Hematopoietic multipotent progenitor cell treated with erythropoietin and hydrocortisone succinate and interleukin-3 and kit ligand, for 6 days (in vitro differentiated cells): Measurements from ENCODE around the gene TOB1.
"Not testable (repeated sequence)": the region's sequence is repeated elsewhere in the genome, so short reads cannot be mapped to it uniquely, and the experiment has no call there.

Experiments used
- DNase-seq: peaks from one replicate; pipeline ENCODE4 v3.0.0-alpha.2; 2015

Gene TOB1

GRCh38 chr17:50867363-50868139 lies 1.4 kb upstream of the TOB1 start:
- DNase-seq, result peak; percentile 97

DNA sequence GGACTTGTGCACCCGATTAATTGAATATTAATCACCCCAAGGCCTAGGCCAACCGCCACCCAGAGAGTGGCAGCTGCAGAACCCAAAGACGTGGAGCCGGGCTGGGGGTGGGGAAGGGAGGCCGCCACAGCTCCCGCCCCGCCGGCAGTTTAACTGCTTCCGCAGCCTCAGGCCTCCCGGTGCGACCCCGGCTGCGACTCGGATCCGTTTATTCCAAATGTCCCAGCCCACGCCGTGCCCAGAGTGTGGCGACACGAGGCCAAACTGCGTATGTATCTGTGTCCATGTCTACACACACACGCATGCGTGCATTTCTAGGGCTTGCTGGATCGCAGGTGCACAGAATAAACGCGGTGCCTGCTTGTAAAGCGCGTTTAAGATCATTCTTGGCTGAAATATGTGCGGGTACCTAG lies 802 bp upstream of the TOB1 start:
- DNase-seq, result peak; percentile 73

DNA sequence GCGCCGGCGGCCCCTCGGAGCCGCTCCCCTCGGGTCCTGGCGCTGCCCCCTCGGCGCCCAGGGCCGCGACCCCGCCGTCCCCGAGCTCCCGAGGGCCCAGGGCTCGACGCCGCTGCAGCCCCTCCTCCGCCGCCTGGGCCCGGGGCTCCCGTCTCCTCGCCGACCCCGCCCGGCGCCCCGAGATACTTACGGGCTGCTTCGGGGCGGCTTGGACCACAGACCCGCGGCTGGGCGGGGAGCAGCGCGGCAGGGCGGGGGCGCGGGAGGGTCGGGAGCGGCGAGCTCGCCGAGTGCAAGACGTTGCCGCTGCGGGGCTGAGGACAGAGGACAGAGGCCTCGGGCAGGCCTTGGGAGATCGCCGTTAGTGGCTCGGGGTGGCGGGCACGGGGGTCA lies 290 bp downstream of the TOB1 start:
- DNase-seq, result no peak

DNA sequence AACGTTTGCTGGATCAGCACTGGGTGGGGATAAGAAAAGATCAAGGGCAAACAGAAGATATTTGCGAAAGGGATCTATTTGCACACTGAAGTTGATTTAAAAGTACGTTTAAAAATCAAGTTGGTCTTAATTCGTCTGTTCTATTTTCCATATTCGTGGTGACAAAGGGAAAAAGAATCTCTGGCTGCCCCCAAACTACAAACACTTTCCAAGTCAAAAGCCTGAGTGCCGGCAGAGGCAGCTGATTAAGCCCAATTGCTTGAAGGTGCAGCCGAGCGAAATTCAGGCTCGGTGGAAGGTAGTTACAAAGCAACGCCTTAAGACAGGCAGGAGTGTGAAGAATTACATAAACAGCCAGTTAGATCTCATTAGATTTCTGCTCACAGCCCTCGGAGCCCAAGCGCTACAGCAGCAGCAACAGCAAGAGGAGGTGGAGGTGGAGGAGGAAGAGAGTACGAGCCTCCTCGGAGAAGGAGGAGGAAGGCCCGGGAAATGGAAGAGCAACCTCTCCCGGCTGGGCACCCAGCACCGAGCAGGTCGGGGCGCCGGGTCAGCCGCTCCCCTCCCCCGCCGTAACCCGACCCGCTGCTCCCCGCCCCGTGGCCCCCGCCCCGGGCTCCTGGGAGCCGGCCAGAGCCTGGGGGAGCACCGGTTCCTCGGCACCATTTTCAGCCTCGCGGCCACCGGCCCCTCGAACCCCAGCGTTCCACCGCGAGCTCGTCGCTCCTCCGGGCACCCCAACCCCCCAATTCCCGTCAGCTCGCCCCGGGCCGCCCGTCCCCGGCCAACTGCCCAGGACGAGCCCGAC lies 890 bp downstream of the TOB1 start:
- peak; percentile 73 for DNase-seq

- no peak for DNase-seq
Measured at GRCh38 chr17:50864747-50865059, 1.5 kb downstream of the TOB1 start.

- DNase-seq, result no peak
Measured at GRCh38 chr17:50863931-50864330, 2.2 kb downstream of the TOB1 start.

GRCh38 chr17:50863221-50863843 lies 2.8 kb downstream of the TOB1 start:
- peak; percentile 70 for DNase-seq

- DNase-seq, result no peak
Measured at GRCh38 chr17:50861822-50862528, 4.2 kb downstream of the TOB1 start.

GRCh38 chr17:50861334-50861676 lies 4.8 kb downstream of the TOB1 start:
- DNase-seq, result no peak

DNA sequence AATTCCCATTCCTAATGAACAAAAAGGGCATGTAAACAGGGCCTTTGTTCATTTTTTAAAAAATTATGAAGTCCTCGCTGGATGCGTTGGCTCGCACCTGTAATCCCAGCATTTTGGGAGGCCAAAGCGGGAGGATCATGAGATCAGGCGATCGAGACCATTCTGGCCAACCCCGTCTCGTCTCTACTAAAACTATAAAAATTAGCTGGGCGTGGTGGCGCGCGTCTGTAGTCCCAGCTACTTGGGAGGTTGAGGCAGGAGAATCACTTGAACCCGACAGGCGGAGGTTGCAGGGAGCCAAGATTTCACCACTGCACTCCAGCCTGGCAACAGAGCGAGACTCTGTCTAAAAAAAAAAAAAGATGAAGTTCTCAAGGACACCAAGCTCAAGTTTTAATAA lies 6.4 kb downstream of the TOB1 start:
- not testable (repeated sequence) for DNase-seq

- no peak for DNase-seq
Measured at GRCh38 chr17:50858486-50859225, 7.5 kb downstream of the TOB1 start.

GRCh38 chr17:50856431-50856830 lies 9.7 kb downstream of the TOB1 start:
- DNase-seq, result no peak

DNA sequence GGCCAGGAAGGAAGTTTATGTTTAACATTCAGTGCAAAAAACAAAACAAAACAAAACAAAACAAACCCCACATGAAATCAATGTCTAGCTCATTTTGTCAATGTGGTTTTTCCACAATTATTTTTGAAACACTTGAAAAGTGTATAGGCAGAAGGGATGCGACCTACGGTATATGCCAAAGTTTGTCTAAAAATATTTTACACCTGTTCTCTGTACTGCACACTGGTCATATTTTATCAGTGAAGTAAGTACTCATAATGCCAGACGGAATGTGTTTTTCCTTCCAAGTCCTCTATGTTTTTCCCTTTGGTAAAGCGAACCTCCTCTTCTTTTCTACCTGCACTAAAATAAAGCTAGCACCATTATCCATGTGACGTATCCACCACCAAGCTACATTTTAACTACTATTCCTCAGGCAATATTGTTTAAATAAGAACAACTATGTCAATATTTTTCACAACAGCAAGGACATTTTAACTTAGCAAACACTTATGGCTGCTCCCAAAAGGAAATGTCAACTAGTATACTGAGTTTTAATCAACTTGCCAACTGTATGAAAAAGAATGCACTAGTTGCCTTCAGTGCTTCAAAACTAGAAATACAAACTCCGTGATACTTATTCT lies 10.3 kb downstream of the TOB1 start:
- no peak for DNase-seq

- no peak for DNase-seq
Measured at GRCh38 chr17:50853781-50854180, 12.4 kb downstream of the TOB1 start.

GRCh38 chr17:50853015-50853615 lies 13.0 kb downstream of the TOB1 start:
- no peak for DNase-seq

DNA sequence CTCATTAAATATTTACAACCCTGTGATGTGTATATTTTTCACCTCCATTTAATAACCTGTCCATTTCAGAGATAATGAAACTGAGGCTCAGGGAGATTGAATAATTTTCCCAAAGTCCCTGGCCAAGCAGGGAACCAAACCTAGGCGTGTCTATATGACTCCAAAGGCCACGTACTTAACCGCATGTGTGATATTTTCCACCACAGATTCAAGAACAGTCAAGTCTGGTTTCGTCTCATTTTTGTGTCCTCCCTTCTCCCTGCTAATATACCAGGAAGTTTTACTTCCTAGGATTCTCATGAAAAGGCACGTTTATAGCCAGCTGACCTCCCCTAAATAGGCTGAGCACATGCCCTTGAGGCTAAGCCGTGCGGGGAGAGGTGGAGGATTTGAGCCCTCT lies 15.5 kb downstream of the TOB1 start:
- no peak for DNase-seq

GRCh38 chr17:50848711-50849110 lies 17.4 kb downstream of the TOB1 start:
- DNase-seq, result no peak

DNA sequence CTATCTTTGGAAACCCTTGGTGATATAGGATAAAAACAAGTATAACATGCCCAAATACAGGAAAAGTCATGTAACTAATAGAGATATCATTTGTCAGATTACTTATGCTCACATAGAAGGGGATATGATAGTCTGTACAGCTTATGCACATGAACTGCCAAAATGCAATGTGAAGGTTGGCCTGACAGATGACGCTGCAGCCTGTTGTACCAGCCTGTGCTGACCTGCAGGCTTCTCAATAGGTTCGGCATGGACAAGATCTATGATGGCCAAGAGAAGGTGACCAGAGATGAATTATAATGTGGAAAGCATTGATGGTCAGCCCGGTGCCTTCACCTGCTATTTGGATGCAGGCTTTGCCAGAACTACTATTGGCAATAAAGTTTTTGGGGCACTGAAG lies 18.1 kb downstream of the TOB1 start:
- DNase-seq, result no peak

DNA sequence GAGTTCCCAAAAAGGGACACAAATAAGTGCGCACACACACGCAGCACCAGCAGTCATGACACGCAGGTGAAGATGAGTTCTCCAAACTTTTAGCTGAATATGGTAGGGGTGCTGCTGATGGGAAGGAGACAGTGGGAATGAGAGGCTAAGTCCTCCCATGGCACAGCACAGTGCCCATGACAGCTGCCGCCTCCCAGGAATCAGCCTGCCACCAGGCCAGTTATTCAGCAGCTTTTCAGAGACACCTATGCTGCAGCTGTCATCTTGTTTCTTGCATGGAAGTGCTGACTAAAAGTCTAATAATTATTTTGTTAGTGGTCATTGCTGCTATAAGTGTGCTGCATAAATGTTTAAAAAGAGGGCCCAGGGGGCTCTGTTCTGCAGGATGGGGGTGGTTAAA lies 18.6 kb downstream of the TOB1 start:
- no peak for DNase-seq

DNA sequence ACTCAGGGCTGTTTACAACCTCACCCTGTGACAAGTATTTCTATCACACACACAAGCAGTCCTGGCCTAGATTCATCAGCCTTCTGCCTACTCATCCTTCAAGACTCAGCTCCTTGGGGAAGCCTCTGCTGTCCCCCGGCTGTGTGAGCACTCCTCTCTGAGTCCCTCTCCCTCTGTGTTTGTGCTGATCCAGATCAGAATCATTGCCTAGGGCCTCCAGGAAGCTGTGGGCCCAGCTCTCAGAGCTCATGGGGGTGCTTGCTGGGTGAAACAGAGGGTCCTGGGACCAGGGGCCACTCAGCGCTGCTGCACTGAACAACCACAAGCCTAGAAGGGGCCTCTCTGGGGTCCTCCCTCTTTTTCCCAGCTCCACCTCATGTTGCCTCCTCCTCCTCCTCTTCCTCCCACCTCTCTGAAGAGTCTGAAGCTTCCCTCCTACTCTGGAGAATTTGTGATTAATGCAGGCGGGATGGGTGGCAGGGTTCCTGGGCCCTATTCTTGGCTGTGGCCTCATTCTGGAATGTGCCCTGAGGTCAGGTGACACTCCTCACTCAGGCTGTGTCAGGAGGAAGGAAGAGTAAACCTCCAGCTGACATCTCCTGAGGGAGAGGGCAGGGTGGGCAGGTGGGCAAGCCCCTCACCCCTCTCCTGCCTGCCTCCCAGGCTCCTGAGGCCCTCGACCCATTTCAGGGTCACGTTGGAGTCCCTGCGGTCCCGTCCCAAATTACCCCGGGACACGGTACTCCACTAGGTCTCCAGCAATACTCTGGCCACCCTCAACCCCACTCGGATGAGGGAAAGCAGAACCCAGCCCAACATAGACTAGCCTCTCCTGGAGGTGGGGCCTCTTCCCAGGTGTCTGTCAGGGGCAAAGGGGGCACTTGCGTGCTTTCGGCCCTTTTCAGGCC lies 20.7 kb downstream of the TOB1 start:
- no peak for DNase-seq
